Epithelial cell of proximal tubule (primary cell): Measurements from ENCODE around the gene MAPK8. TPM values are rescaled to one million over a fixed set of nuclear protein-coding genes. Genes with fewer than 3 reads are reported as not detected.

ENCODE experiments used
- DNase-seq: peaks from one replicate; pipeline ENCODE4 v3.0.0-alpha.2; 2011; ENCODE audit warnings: low read depth
- H3K4me3 ChIP-seq: 2 replicates; pipeline ENCODE4 v1.5.1; 2011; ENCODE audit warnings: low read depth, mild to moderate bottlenecking, low read length
- total RNA-seq: library from RNA; depleted of rRNA; stranded (reverse); fragments of >200 nt; gene quantifications from 2 replicates; pipeline ENCODE4 v1.2.3, GENCODE V29; 2015
- TF ChIP-seq, protein P1 (sequence below): conservative IDR thresholded peaks from 2 replicates; pipeline ENCODE4 v1.5.1; 2012; ENCODE audit warnings: low read depth, mild to moderate bottlenecking, low read length

MAPK8 gene
- total RNA-seq, 1 donor from 2014 or later = 59.4 TPM

DNA sequence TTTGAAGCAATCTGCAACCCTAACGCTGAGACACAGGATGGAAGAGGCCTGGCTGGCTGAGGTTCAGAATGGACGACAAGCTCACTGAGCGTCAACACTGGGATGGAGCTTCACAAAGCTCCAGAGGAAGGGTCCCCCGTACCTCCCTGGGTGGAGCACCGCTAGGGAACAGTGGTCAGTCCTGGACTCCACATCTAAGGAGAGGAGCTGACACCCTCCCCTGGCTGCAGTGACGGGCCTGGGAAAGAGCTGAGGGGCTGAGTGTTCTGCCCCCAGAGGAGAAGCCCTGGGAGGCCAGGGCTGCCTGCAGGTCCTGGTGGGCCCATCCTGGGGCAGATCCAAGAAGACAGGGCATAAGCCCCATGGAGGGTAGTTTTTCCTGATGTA, 152.2 kb downstream of the MAPK8 start:
- no peak overlapping the region for H3K4me3 ChIP-seq
- DNase-seq = no peak
- TF ChIP-seq, protein P1, sequence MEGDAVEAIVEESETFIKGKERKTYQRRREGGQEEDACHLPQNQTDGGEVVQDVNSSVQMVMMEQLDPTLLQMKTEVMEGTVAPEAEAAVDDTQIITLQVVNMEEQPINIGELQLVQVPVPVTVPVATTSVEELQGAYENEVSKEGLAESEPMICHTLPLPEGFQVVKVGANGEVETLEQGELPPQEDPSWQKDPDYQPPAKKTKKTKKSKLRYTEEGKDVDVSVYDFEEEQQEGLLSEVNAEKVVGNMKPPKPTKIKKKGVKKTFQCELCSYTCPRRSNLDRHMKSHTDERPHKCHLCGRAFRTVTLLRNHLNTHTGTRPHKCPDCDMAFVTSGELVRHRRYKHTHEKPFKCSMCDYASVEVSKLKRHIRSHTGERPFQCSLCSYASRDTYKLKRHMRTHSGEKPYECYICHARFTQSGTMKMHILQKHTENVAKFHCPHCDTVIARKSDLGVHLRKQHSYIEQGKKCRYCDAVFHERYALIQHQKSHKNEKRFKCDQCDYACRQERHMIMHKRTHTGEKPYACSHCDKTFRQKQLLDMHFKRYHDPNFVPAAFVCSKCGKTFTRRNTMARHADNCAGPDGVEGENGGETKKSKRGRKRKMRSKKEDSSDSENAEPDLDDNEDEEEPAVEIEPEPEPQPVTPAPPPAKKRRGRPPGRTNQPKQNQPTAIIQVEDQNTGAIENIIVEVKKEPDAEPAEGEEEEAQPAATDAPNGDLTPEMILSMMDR = no peak

DNA sequence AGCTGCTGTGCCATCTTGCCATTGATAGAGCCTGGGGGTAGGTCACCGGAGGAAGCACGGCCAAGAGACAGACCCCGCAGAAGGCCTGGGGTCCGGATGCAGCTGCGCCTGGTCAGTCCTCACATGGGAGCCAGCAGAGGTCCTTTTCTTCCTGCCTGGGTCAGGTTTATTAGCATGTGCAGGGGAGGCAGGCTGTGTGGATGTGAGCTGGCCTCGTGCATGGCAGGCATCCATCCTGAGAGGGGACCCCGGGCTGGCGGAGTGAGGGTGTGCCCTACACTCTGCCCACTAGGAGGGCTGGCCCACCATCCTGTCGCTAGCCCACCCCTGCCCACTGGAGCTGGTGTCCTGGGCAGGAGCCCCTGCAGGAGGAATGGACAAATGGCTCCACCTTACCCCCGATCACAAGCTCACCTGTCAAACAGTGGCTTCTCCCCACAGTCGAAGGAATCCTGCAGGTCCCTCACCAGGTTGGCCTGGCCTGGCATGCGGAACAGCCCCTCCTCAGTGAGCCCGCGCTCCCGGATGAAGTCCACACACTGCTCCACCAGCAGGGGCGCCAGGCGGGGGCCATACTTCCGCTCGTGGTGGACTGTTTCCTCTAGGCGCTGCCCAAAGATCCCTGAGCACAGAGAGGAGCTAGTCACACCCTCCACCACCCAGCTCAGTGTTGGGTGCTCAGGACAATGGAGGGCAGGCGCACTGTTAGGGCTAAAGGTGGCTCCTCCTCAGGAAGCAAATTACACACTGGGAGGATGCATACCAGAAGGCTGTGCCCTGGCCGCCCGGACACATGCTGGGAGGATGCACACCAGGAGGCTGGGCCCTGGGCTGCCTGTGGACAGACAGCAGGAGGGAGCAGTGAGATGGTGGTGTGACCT, 153.0 kb downstream of the MAPK8 start:
- TF ChIP-seq, protein P1 = no peak
- DNase-seq = no peak
- H3K4me3 ChIP-seq = no peak overlapping the region

DNA sequence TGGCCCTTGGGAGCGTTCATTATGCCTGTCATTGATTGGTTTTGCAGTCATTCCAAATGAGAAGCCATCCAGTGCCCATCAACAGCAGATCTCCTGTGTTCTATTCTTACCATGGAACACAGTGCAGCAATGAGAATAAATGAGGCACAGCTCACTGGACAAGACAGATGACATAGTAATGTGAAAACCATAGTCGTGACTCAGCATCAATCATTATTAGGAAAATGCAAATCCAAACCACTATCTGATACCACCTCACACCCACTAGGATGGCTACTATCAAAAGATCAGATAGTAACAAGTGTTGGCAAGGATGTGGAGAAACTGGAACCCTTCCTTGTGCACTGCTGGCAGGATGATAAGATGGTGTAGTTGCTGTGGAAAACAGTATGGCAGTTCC, 153.7 kb downstream of the MAPK8 start:
- DNase-seq = no peak
- no peak overlapping the region for H3K4me3 ChIP-seq
- TF ChIP-seq, protein P1 = no peak

- TF ChIP-seq, protein P1 = no peak
- no peak for DNase-seq
These were observed 155.4 kb downstream of the MAPK8 start for GRCh38 chr10:48461623-48462481.

GRCh38 chr10:48462482-48463020, 156.1 kb downstream of the MAPK8 start:
- DNase-seq = no peak
- TF ChIP-seq, protein P1 = no peak
- H3K4me3 ChIP-seq = no peak overlapping the region

More at GRCh38 chr10:48461623-48462481, 155.4 kb downstream of the MAPK8 start:
- no peak overlapping the region for H3K4me3 ChIP-seq

DNA sequence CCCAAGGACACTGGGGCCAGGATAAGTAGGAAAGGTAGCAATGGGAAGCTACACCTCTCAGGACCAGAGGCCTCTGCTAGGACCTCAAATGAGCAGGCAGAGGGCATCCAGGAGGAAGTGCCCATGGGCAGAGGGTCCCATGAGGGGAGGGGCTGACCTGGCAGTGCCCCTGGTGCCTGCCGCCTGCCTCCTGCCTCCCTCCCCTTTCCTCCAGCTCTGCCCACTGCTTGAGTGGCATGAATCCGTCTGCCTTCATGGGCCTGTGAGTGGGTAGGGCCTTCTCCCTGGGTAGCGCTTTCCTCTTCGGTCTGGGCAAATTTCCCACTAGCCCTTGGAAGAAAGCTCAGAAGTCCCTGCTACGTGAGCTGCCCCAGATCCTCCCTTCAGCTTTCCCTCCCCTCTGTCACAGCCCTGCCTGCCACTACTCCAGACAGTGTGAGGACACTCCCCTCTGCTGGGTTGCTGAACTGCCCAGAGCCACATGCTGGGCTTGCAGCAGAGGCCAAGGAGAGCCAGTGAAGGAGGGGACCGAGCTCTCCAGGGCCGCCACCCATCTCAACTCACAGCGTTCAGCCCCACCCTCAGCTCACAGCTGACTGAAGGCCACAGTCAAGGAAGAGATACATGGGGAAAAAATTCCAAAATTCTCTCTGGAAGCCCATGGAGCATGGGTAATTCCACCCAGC, 157.0 kb downstream of the MAPK8 start:
- TF ChIP-seq, protein P1 = no peak
- DNase-seq = no peak
- no peak overlapping the region for H3K4me3 ChIP-seq
